Subcutaneous adipose tissue (tissue), 4 donors: ENCODE results near the gene TFB1M. TPM values are rescaled to one million over a fixed set of nuclear protein-coding genes. Genes with fewer than 3 reads are reported as not detected.

Experiments used
- total RNA-seq, 4 donors: library from RNA; depleted of rRNA; stranded (reverse); fragments of >200 nt; gene quantifications; one replicate each; pipeline ENCODE4 v1.1.0, GENCODE V29; 2016
- TF ChIP-seq, protein P1 (sequence below): fragments of 450-650 bp; IDR thresholded peaks from one replicate; pipeline ENCODE4 v1.5.1; 2016; ENCODE audit warnings: low read depth, mild to moderate bottlenecking, control low read depth, antibody characterized with exemption, moderate library complexity

Gene TFB1M
- total RNA-seq, 4 donors from 2014 or later = 8.6 to 12.6 (median 10.6) TPM

DNA sequence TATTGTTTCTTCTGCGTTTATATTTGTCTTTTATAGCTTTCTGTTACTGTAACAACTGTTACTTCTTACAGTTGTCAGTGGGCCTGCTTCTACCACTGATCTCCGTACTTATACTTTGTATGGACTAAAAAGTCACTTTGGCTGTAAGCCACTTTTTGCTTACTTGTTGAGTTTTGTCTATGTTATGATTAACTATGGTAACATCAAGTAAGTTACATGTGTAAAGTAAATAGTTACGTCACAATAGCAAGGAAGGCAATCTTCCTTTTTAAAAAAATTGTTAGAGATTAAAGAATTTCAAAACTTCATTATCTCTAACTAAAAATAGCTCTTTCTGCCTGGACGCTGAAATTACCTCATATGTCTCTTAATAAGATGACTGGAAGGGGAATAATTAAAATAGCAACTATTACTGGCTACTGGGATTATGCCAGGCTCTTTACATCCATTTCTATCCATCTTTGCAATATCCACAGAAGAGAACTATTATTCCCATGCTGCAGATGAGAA lies 10.9 kb downstream of the TFB1M start:
- TF ChIP-seq, protein P1, sequence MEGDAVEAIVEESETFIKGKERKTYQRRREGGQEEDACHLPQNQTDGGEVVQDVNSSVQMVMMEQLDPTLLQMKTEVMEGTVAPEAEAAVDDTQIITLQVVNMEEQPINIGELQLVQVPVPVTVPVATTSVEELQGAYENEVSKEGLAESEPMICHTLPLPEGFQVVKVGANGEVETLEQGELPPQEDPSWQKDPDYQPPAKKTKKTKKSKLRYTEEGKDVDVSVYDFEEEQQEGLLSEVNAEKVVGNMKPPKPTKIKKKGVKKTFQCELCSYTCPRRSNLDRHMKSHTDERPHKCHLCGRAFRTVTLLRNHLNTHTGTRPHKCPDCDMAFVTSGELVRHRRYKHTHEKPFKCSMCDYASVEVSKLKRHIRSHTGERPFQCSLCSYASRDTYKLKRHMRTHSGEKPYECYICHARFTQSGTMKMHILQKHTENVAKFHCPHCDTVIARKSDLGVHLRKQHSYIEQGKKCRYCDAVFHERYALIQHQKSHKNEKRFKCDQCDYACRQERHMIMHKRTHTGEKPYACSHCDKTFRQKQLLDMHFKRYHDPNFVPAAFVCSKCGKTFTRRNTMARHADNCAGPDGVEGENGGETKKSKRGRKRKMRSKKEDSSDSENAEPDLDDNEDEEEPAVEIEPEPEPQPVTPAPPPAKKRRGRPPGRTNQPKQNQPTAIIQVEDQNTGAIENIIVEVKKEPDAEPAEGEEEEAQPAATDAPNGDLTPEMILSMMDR = no peak

- TF ChIP-seq, protein P1 = no peak
Measured at GRCh38 chr6:155301867-155302266, 12.4 kb downstream of the TFB1M start.

- TF ChIP-seq, protein P1 = no peak
Measured at GRCh38 chr6:155297669-155298068, 16.6 kb downstream of the TFB1M start.

- TF ChIP-seq, protein P1 = no peak
Measured at GRCh38 chr6:155292711-155293110, 21.6 kb downstream of the TFB1M start.

GRCh38 chr6:155291291-155291690 lies 23.0 kb downstream of the TFB1M start:
- TF ChIP-seq, protein P1 = no peak

- TF ChIP-seq, protein P1 = no peak
Measured at GRCh38 chr6:155290491-155290890, 23.8 kb downstream of the TFB1M start.

- TF ChIP-seq, protein P1 = no peak
Measured at GRCh38 chr6:155287762-155288161, 26.5 kb downstream of the TFB1M start.
